GM19468 (cell line): ENCODE data around the gene IL1RAPL1.
A peak's percentile ranks its signal among the peaks of the same experiment; 100 is the strongest.

Source experiments
- ATAC-seq: cut with Tn5 transposase; IDR thresholded peaks from one replicate; pipeline ENCODE4 v1.9.1; 2021; ENCODE audit warnings: mild to moderate bottlenecking, moderate library complexity, moderate number of reproducible peaks; ENCODE audit not compliant: unreplicated experiment; ENCODE audit errors: extremely low read depth

IL1RAPL1 gene

GRCh38 chrX:29813174-29813573, 1225.9 kb downstream of the IL1RAPL1 start:
- no peak for ATAC-seq

DNA sequence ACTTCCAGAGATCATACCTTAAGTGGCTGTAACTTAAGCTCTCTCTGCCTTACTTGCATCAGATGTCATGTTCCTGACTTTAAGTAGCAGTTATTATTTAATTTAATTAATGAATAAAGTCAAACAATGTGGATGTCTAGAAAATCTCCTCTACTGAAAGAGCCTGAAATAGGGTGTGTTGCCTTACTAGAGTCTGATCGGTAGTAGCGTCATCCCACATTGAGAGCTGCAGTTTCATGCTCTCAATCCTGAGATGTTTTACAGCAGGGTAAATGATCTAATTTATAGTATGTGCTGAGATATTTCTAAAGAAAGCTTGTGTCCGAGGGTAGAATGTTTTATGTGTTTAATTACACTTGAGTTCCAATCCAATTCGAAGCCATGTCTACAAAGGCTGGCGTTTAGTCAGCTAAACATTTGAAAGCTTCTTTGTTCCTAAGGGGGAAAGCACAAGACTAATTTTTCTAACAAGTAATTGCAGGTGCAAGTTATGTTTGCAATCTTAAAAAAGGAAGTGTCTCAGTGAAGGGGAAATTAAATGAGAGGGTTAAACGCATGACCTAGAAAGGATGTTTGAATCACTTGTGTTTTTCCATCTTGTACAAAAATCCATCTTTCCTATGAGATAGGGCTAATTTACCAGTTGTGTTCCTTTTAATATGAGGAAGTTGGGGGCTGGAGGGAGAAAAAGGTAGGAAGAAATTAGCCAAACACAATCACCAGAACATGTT, 1237.1 kb downstream of the IL1RAPL1 start:
- no peak for ATAC-seq

- no peak for ATAC-seq
Measured at GRCh38 chrX:29826742-29827141, 1239.5 kb downstream of the IL1RAPL1 start.

DNA sequence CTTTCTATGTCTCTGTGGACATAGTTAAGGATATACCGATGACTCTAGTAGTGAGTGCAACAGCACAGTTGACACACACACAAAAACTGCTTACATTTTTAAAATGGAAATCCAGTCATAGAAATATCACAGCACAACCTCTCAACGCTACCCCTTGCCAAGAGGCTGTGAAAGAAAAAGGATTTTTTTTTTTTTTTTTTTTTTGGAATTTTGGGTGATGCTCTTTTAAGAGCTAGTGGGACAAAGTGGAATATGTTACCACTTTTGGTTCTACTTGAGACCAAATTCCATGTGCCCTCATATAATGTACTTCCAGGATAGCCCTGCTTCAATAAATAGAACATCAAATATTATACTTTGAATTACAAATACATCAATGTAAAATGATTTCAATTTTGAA, 1247.1 kb downstream of the IL1RAPL1 start:
- no peak for ATAC-seq

- no peak for ATAC-seq
Measured at GRCh38 chrX:29834764-29835163, 1247.5 kb downstream of the IL1RAPL1 start.

- ATAC-seq, result no peak
Measured at GRCh38 chrX:29841750-29842149, 1254.5 kb downstream of the IL1RAPL1 start.

- ATAC-seq, result no peak
Measured at GRCh38 chrX:29842552-29842951, 1255.3 kb downstream of the IL1RAPL1 start.

DNA sequence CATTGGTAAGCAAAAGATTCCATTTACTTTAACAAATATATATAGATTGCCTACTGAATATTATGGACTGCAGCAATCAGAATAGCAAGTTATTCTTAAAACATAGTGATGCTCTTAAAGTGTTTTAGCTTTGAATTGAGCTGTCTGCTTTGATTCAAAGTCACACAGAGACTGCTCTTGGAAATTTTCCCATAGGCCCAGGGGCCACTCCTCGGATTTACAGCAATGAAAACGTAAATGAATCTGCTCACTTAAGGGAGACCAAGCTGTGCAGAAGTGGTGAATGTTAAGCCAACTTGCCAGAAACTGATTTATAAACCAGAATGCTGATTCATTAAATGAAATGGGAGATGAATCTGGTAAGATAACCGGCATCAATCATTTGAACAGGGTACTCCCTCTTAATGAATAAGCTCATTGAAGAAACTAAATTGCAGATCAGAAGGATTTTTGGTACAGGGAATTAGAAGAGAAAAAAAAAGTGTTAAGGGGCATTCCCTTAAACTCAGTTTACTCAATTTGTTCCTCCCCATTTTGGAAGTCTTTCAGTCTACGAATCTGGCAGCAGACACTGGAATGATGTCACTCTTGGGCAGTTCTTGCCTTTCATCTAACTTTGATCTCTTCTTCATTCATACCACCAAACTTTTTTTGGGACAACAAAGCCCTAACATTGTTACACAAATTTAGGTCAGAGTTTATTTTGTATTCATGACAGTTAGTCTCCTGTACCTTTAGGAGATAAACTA, 1264.8 kb downstream of the IL1RAPL1 start:
- ATAC-seq, result no peak

DNA sequence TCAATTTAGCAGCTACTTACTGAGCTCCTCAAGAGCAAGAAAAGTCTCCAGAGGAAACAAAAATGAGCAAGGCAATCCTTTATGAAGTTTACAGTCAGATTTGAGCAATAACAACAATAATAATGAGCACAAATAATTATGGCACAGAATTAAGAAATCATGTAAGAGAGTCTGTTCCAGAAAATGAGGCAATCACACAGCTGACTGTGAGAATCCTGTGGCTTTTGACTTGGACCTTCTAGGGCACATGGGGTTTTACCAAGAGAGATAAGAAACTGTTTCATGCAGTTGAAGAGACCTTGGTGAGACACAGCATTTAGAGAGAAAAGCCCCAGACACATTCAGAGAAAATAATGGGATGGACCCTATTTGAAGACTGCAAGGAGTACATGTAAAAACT, 1265.5 kb downstream of the IL1RAPL1 start:
- ATAC-seq, result no peak

DNA sequence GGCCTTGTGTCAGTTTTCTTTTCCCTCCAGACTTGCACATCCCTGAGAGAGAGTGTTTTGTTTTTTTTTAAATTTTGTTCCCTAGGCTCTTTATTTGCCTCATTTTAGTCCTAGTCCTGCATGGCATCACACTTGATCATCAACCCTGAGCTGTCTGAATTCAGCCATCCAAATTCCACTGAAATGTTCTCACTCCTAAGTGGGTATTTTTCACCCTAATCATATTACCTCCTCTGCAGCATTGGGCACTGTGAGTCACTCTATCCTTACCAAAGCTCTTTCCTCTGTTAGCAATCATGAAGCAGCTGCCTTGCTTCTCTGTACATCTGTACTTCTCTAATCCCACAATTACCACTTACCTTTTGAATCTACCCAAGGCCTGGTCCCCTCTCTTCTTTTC, 1271.5 kb downstream of the IL1RAPL1 start:
- ATAC-seq, result no peak

GRCh38 chrX:29862126-29862677, 1275.0 kb downstream of the IL1RAPL1 start:
- ATAC-seq, result no peak

DNA sequence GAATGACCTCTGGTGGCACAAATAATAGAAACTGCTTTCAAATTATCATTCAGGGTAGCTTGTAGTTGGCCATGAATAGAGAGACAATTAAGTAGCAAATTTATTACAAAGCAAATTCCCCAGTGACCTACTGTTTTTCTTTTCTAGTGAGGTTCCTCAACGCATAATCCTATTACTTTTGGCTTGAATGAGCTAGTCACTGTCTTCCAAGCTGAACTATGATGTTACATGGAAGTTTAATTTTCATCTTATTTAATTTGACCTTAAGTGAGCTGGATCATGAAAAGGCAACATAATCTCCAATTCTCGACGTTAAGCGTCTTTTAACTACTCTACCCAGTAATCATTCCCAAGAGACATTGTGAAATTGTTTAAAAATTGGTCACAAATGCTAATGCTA, 1280.7 kb downstream of the IL1RAPL1 start:
- no peak for ATAC-seq

DNA sequence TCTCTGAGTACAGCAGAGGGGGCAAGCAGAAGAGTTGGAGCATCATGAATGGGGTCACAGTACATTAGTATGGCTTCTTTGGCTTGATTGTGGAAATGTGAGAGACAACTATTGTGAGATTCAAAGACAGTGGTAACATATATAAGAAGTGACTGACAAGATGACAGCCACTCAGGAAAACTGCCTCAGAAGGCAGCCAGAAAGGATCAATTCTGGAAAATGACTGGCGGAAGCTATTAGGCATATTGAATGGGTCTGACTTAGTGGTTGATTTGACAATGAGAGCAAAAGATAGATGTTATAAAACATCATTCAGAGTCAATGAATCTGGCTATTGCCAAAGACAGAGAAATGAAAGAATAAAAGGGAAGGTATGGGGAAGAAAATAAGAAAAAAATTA, 1282.6 kb downstream of the IL1RAPL1 start:
- ATAC-seq, result no peak

DNA sequence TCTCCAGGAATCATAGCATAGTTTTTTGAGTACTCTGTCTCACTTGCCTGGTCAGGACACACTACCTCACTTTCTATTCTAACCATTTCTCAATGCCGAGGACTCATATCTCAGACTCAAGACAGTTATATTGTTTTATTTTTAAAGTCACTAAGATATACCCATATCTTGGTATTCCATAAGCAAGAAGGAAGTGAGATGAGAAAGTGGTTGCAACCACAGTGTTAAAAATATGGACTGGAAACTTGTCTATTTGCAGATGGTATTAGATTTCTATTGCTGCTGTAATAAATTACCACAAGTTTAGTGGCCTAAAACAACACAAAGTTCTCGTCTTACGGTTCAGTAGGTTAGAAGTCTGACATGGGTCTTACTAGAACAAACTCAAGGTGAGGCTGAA, 1283.4 kb downstream of the IL1RAPL1 start:
- peak; percentile 33 for ATAC-seq

DNA sequence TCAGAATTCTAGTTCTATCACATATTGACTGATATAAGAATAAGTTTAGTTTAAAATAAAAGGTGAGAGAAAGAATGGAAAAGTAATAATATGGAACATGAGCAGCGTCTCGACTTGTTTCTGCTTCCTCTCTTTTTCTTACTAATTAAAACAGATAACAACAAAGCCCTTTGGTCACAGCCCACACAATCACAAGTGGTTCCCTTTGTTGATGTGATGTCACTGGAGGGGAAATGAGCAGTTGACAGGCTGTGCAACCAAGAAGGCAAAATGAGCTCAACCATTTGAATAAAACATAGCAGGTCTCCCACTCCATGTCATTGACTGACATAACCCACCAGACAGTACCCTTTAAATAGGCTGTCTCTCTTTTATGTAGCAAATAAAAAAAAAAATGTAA, 1285.6 kb downstream of the IL1RAPL1 start:
- ATAC-seq, result no peak

- no peak for ATAC-seq
Measured at GRCh38 chrX:29876733-29877132, 1289.5 kb downstream of the IL1RAPL1 start.

DNA sequence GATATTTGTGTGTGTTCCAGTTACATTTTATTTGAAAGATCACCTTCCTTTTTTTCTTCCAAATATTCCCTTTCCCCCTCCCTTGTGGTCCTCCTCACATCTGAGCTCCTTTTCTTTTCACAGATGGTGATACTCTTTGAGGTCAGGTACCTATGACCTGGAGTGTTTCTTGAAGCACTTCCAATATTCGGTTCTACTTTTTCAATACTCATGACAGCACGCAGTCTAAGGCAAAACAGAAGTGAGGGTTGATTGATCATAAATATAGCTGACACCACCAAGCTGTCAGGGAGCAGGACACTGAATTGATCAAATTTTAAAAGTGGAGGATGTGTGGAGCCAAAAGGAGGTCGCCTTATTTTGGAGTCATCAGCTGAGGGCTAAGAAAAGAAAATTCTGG, 1293.7 kb downstream of the IL1RAPL1 start:
- ATAC-seq, result no peak

DNA sequence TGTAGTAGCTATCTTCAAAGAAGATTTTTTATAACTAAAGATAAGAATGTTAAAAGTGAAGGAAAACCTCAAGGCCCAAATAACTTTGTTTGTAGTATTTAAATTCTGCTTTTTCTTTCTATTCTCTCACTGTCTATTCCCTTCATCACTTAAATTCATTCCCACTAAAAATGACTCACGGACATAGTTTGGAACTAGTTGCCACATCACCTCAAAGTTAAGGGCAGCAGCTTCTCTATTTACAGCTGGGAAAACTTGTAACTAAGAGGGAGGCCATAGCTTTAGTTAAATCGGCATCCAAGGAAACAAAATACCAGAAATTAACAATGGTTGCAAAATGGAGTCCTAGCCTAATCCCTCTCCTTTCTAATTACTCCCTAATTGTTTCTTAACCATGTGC, 1302.8 kb downstream of the IL1RAPL1 start:
- ATAC-seq, result no peak

DNA sequence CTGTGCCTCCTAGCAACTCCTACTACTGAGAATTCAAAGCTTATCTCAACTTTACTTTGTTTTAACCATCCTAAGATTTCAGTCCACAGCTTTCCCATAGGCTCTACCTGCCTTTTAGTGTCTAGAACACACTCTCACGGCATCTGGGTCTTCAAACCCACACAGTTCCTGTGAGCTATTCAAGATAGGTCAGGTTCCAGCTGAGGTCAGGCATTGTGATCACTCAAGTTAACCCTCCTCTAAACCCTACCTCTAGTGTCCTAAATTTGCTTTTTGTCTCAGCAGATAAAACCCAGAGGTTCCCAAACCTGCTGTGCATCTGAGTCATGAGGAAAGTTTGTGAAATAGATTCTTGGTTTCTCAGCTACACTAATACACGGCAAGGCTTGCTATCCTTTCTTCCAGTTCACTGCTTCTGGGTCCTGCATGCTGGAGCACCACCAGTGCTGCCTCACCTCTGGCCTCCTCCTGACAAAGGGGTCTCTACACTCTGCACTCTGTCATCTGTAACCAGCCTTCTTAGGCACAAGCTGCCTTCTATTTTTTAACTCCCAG, 1303.5 kb downstream of the IL1RAPL1 start:
- ATAC-seq, result no peak

- ATAC-seq, result no peak
Measured at GRCh38 chrX:29902004-29902403, 1314.8 kb downstream of the IL1RAPL1 start.

- ATAC-seq, result no peak
Measured at GRCh38 chrX:29903360-29903759, 1316.1 kb downstream of the IL1RAPL1 start.
